K562 (cell line): ENCODE results near the gene STX1A. TPM values are rescaled to one million over a fixed set of nuclear protein-coding genes. Genes with fewer than 3 reads are reported as not detected.
A peak's percentile ranks its signal among the peaks of the same experiment; 100 is the strongest.

Source experiments
- AFF1 ChIP-seq, 2 experiments: fragments of 450-650 bp; IDR thresholded peaks; 2 replicates each; pipeline ENCODE4 v1.6.1; 2018; ENCODE audit warnings: mild to moderate bottlenecking in 2 of 2, low read depth in 1 of 2; ENCODE audit not compliant: partially characterized antibody in 2 of 2
- ATF1 ChIP-seq, 2 experiments: fragments of 450-650 bp in 1 of 2; IDR thresholded peaks; 2 replicates each; pipeline ENCODE4 v1.6.1; 2016; ENCODE audit warnings: missing compliant biosample characterization in 1 of 2, missing genetic modification characterization in 1 of 2
- ATF4 ChIP-seq: fragments of 450-650 bp; formaldehyde crosslinking; IDR thresholded peaks from 2 replicates; pipeline ENCODE4 v1.4.0; 2022; ENCODE audit warnings: mild to moderate bottlenecking, moderate library complexity
- BRF2 ChIP-seq: IDR thresholded peaks from 3 replicates; pipeline ENCODE4 v1.6.1; 2011; ENCODE audit warnings: borderline replicate concordance, mild to moderate bottlenecking; ENCODE audit not compliant: insufficient read length, insufficient read depth
- CBX8 ChIP-seq: fragments of 200-600 bp; sonication (generic); IDR thresholded peaks from 2 replicates; pipeline ENCODE4 v1.6.1; 2012; ENCODE audit warnings: borderline replicate concordance, mixed run types, low read depth, mild to moderate bottlenecking, moderate library complexity, mixed read lengths, low read length, control low read depth, inconsistent platforms; ENCODE audit not compliant: poor library complexity, severe bottlenecking; ENCODE audit errors: extremely low read depth
- HIVEP1 ChIP-seq: fragments of 250-450 bp; sonication (Bioruptor Pico); IDR thresholded peaks from 2 replicates; pipeline ENCODE4 v1.4.0; 2020; ENCODE audit warnings: mild to moderate bottlenecking
- PBX2 ChIP-seq, 2 experiments: IDR thresholded peaks in 1 of 2; conservative IDR thresholded peaks in 1 of 2; 2 replicates each; pipeline ENCODE4 v1.6.1; 2016; ENCODE audit warnings: low read depth in 2 of 2, mild to moderate bottlenecking in 1 of 2, missing compliant biosample characterization in 1 of 2, missing genetic modification characterization in 1 of 2, moderate library complexity in 1 of 2
- PKNOX1 ChIP-seq: fragments of 450-650 bp; IDR thresholded peaks from 2 replicates; pipeline ENCODE4 v1.6.1; 2016
- RBM17 ChIP-seq: fragments of 200-400 bp; formaldehyde crosslinking; IDR thresholded peaks from 2 replicates; pipeline ENCODE4 v1.6.1; 2017; ENCODE audit warnings: low read depth, mild to moderate bottlenecking, low read length, borderline replicate concordance
- SMAD4 ChIP-seq: fragments of 250-450 bp; sonication (Bioruptor Pico); conservative IDR thresholded peaks from 2 replicates; pipeline ENCODE4 v1.8.0; 2021; ENCODE audit warnings: inconsistent platforms, mild to moderate bottlenecking, moderate library complexity
- SPI1 ChIP-seq: IDR thresholded peaks from 2 replicates; pipeline ENCODE4 v1.6.1; 2011; ENCODE audit warnings: low read depth, low read length, control low read depth, borderline replicate concordance
- TFE3 ChIP-seq: fragments of 450-650 bp; formaldehyde crosslinking; IDR thresholded peaks from 2 replicates; pipeline ENCODE4 v1.4.0; 2020; ENCODE audit warnings: mild to moderate bottlenecking, mixed read lengths
- ZNF586 ChIP-seq: fragments of 450-650 bp; formaldehyde crosslinking; conservative IDR thresholded peaks from 2 replicates; pipeline ENCODE4 v1.4.0; 2020; ENCODE audit warnings: mild to moderate bottlenecking, moderate library complexity
- ZNF785 ChIP-seq: fragments of 250-450 bp; sonication (Bioruptor Pico); IDR thresholded peaks from 2 replicates; pipeline ENCODE4 v1.4.0; 2020; ENCODE audit warnings: mild to moderate bottlenecking
- polyA plus RNA-seq, 8 experiments: library from polyadenylated mRNA; depleted of rRNA in 4 of 8; stranded (reverse) in 5 of 8; unstranded in 3 of 8; fragments of >200 nt; fragmentation: Nextera tagmentation in 2 of 8; fragmentation: Illumina TruSeq in 1 of 8; extraction: Ambion mirVana in 2 of 8; extraction: Trizol in 1 of 8; gene quantifications; 2 replicates each; pipeline versions ENCODE4 v1.2.1 to v1.2.3, GENCODE V29; 2011 to 2014; ENCODE audit warnings: inconsistent platforms in 1 of 8, missing spikeins in 1 of 8
- total RNA-seq, 7 experiments: library from RNA; depleted of rRNA in 6 of 7; stranded (reverse); fragments of >200 nt in 6 of 7; fragmentation: Illumina TruSeq in 2 of 7; extraction: Trizol in 2 of 7; gene quantifications; 2 replicates each; pipeline versions ENCODE4 v1.2.1 to v1.2.3, GENCODE V29; 2011 to 2021; ENCODE audit warnings: low replicate concordance in 1 of 7

STX1A gene
- total and polyA plus RNA-seq, 9 of the 15 experiments (the other 6 are each of a cell fraction or from before 2014, with no cell fraction given) = 0.04 to 15.1 (median 6.3) TPM

- peak in 1 of 2 experiments; percentile 40 for TF ChIP-seq AFF1 (IDR thresholded peaks at IDR 0.05; ENCODE audit: low read depth in 1 of 2, partially characterized antibody in 2 of 2)
- TF ChIP-seq ATF4 (CRISPR knock-in tag) = no peak
- peak; percentile 83 for TF ChIP-seq SPI1
- TF ChIP-seq CBX8 = no peak
- TF ChIP-seq ZNF586 = no peak
- TF ChIP-seq ZNF785 = no peak
- no peak for TF ChIP-seq PBX2 (CRISPR knock-in tag; IDR thresholded peaks at IDR 0.05; ENCODE audit: low read depth)
- no peak for TF ChIP-seq PBX2 (tag; conservative IDR thresholded peaks at IDR 0.05; ENCODE audit: low read depth)
- TF ChIP-seq PKNOX1 = 0 out of 2 replicates have a peak, but pooled peaks have one; percentile 38
- no peak for TF ChIP-seq TFE3 (CRISPR knock-in tag)
- TF ChIP-seq SMAD4 = peak; percentile 23; the same call in 1 of the 2 replicates
- TF ChIP-seq RBM17 = no peak
- peak; percentile 23; the same call in 1 of the 2 replicates for TF ChIP-seq HIVEP1 (CRISPR knock-in tag)
- TF ChIP-seq ATF1 (CRISPR knock-in tag; IDR thresholded peaks at IDR 0.05) = no peak
- no peak for TF ChIP-seq ATF1 (tag; IDR thresholded peaks at IDR 0.05)
- TF ChIP-seq BRF2 = no peak
These were observed 18.7 kb upstream of the STX1A start (continued) for GRCh38 chr7:73738220-73738611.
